ENCODE measurements around the gene STRIT1.

GRCh38 chr3:155286736-155287135 is 6.7 kb downstream of the STRIT1 start:
- TF ChIP-seq, protein P1, sequence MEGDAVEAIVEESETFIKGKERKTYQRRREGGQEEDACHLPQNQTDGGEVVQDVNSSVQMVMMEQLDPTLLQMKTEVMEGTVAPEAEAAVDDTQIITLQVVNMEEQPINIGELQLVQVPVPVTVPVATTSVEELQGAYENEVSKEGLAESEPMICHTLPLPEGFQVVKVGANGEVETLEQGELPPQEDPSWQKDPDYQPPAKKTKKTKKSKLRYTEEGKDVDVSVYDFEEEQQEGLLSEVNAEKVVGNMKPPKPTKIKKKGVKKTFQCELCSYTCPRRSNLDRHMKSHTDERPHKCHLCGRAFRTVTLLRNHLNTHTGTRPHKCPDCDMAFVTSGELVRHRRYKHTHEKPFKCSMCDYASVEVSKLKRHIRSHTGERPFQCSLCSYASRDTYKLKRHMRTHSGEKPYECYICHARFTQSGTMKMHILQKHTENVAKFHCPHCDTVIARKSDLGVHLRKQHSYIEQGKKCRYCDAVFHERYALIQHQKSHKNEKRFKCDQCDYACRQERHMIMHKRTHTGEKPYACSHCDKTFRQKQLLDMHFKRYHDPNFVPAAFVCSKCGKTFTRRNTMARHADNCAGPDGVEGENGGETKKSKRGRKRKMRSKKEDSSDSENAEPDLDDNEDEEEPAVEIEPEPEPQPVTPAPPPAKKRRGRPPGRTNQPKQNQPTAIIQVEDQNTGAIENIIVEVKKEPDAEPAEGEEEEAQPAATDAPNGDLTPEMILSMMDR (conservative IDR thresholded peaks at IDR 0.05; ENCODE audit: low read length): no peak
- no peak for TF ChIP-seq EZH2phosphoT487 (IDR thresholded peaks at IDR 0.05; ENCODE audit: borderline replicate concordance, low read depth, low read length)

All from OCI-LY7 (cell line).